DND-41 (cell line): ENCODE measurements around the gene PIEZO2.

ENCODE experiments used
- EZH2 ChIP-seq: IDR thresholded peaks from 3 replicates; pipeline ENCODE4 v1.6.1; 2012; ENCODE audit warnings: borderline replicate concordance, low read depth, mild to moderate bottlenecking, moderate library complexity, low read length, inconsistent platforms; ENCODE audit not compliant: severe bottlenecking
- TF ChIP-seq, protein P1 (sequence below): IDR thresholded peaks from 2 replicates; pipeline ENCODE4 v1.5.1; 2012; ENCODE audit warnings: borderline replicate concordance, low read length, moderate library complexity, mild to moderate bottlenecking; ENCODE audit not compliant: poor library complexity, severe bottlenecking; ENCODE audit errors: extremely low read depth

- TF ChIP-seq, protein P1, sequence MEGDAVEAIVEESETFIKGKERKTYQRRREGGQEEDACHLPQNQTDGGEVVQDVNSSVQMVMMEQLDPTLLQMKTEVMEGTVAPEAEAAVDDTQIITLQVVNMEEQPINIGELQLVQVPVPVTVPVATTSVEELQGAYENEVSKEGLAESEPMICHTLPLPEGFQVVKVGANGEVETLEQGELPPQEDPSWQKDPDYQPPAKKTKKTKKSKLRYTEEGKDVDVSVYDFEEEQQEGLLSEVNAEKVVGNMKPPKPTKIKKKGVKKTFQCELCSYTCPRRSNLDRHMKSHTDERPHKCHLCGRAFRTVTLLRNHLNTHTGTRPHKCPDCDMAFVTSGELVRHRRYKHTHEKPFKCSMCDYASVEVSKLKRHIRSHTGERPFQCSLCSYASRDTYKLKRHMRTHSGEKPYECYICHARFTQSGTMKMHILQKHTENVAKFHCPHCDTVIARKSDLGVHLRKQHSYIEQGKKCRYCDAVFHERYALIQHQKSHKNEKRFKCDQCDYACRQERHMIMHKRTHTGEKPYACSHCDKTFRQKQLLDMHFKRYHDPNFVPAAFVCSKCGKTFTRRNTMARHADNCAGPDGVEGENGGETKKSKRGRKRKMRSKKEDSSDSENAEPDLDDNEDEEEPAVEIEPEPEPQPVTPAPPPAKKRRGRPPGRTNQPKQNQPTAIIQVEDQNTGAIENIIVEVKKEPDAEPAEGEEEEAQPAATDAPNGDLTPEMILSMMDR: no peak
- TF ChIP-seq EZH2: no peak
Observed at GRCh38 chr18:10670856-10671255, 478.5 kb downstream of the PIEZO2 start.
